Stimulated activated naive CD4-positive, alpha-beta T cell (primary cell): ENCODE results near the gene LSR.

Experiments used
- DNase-seq, 6 experiments: peaks; one replicate each; lab custom pipeline; 2025; lab: John Stamatoyannopoulos, UW

LSR gene

GRCh38 chr19:35241417-35241816 is 7.4 kb upstream of the LSR start:
- no peak for DNase-seq

- DNase-seq: no peak
Measured at GRCh38 chr19:35246466-35247092, 2.2 kb upstream of the LSR start.

GRCh38 chr19:35247526-35248309 is 1.1 kb upstream of the LSR start:
- peak in 5 of 6 experiments; percentile 26 to 40 (median 30) for DNase-seq

GRCh38 chr19:35249146-35249847 is 495 bp downstream of the LSR start:
- DNase-seq: no peak

- no peak for DNase-seq
Measured at GRCh38 chr19:35249848-35250711, 1.3 kb downstream of the LSR start.

GRCh38 chr19:35251456-35251855 is 2.7 kb downstream of the LSR start:
- DNase-seq: no peak

- no peak for DNase-seq
Measured at GRCh38 chr19:35253316-35254286, 4.8 kb downstream of the LSR start.

- no peak for DNase-seq
Measured at GRCh38 chr19:35254341-35255297, 5.8 kb downstream of the LSR start.

GRCh38 chr19:35256566-35256965 is 7.8 kb downstream of the LSR start:
- no peak for DNase-seq

GRCh38 chr19:35257113-35257461 is 8.3 kb downstream of the LSR start:
- DNase-seq: no peak

- DNase-seq: no peak
Measured at GRCh38 chr19:35260694-35261304, 12.0 kb downstream of the LSR start.

- DNase-seq: no peak
Measured at GRCh38 chr19:35261356-35262100, 12.7 kb downstream of the LSR start.

- no peak for DNase-seq
Measured at GRCh38 chr19:35262101-35262761, 13.4 kb downstream of the LSR start.

GRCh38 chr19:35264268-35265125 is 15.7 kb downstream of the LSR start:
- no peak for DNase-seq

GRCh38 chr19:35265126-35265899 is 16.5 kb downstream of the LSR start:
- DNase-seq: no peak

- no peak for DNase-seq
Measured at GRCh38 chr19:35265900-35266519, 17.2 kb downstream of the LSR start.
